Measurements from ENCODE around the gene GARIN6.
"Not testable (repeated sequence)": the region's sequence is repeated elsewhere in the genome, so short reads cannot be mapped to it uniquely, and the experiment has no call there.

Gene GARIN6

DNA sequence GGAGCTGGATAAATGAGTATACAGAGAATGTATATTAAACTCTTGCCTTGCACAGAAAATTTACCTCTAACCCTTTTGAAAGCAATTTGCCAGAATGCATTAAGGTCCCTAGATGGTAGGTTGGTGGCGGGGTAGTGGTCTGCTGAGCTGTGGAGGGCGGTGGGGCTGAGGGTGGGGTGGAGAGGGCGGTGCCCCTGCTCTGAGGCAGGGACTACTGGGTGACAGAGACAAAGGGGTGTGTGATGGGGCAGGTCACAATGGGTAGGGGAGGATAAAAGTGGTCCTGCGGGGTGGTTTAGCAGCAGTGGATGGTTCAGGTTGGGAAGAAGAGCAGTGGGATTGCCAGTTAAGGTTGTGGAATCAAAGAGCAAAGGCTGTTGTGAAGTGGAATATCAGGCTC lies at the start of gene GARIN6:
GARIN6 (plus strand) TSS at position 301 of the 400 bp plus-strand sequence. CDS start 422 bp downstream, outside the sequence.
- no peak for DNase-seq (ENCODE audit: low spot score)

DNA sequence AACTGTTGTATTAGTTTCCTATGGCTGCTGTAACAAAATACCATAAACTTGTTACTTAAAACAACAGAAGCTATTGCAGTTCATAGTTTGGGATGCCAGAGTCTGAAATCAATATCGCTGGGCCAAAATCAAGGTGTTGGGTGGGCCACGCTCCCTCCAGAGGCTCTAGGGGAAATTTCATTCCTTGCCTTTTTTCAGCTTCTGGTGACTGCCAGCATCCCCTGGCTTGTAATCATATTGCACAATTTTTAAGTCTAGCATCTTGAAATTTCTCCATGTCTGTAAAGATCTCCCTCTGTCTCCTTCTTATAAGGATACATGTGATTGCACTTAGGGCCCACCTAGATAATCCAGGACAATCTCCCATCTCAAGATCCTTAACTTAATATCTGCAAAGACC lies 48.8 kb upstream of the GARIN6 start:
- no peak for DNase-seq (ENCODE audit: low spot score)

DNA sequence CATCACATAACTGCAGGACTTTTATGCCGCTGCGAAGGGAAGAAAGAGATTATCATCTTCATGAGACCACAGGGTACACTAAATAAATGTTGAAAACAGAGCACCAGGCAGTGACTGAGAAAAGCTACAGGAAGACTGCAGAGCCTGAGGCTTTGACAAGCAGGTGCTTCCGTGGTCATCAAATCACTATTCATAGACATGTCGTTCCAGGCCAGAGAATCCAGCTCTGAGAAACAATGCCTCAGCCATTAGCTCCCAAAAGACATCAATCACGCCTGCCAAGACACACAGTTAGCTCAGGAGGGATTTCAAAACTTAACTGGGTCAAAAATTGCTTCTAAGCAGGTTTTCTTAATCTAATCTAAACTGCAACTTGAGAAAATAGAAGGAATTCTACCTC lies 47.2 kb upstream of the GARIN6 start:
- DNase-seq (ENCODE audit: low spot score): no peak

DNA sequence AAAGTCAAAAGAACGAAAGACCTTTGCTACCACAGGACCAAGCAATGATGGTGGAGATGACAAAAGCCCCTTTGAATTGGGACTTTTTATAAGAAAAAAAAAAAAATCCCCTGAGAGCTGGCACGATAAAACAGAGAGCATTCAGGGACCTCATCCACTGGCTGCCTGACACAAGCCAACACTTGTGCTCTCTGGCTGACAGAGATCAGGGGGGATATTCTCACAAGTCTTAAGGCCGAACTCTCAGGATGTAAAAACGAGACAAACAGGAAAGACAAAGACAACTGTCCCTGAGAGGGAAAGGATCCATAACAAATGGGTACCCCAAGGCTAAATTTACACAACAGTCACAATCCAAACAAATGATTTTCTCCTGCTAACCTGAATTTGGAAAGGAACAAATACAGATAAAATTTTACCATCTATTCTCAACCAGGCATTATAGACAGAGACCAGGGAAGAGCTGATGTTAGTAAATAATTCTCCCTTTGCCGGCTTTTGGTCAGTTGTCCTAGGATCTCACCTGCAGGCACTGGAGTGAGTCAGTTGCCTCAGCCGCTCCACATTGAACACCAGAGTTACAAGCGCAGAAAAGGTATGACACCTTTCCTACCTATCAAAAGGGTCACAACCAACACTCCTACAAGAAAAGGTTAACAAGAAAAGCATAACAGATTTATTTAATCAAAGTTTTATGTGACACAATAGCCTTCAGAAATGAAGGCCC lies 37.9 kb upstream of the GARIN6 start:
- DNase-seq (ENCODE audit: low spot score): no peak

DNA sequence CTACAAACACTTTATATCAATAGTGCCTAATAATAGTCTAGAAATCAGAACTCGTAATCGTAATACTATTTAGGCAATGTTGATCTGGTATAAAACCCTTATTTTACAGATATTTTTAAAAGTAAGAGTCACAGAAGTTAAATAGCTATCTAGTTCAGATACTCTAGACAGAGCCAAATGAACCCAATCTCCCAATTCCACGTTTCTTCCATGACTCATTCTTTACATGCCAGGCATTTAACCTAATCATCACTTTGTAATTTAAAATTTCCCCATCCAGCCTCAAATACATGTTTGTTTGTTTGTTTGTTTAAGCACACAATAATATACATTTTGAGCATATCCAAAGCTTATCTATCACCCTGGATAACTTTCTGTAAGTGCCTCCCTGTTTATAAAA lies 36.4 kb upstream of the GARIN6 start:
- DNase-seq (ENCODE audit: low spot score): no peak

DNA sequence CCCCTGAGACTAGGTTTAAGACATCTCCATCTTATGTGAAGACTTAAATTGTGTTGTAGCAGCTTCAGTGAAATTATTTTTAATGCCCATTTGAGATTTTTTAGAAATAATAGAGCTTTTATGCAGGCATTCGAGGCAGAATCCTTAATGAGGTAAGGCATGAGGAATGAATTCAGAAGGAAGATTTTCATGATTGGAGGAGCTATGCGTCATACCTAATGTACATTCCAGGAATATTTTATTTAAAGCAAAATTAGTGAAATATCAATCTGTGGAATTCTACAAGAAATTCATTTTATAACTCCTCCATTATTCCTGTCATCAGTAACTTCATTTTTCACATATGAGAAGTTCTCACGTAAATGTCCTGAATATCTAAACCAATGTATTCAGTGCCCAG lies 36.0 kb upstream of the GARIN6 start:
- no peak for DNase-seq (ENCODE audit: low spot score)

DNA sequence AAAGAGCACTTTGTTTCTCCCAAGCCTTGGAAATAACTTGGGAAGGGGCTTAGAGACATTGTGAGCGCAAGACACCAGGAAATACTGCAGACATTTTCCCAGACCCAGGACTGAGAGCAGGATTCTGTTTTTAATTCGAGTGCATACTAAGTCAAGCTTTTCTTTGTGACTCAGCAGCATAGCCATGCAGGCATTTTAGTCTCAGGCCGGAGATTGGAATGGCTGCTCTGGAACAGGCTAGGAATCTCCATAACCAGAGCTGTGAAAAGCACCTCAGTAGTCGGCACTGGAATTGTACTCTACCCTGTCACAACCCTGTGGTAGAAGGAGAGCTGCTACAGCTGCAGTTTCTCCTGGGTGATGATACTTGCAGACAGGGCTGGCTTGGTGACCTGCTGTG lies 28.9 kb upstream of the GARIN6 start:
- DNase-seq (ENCODE audit: low spot score): no peak

DNA sequence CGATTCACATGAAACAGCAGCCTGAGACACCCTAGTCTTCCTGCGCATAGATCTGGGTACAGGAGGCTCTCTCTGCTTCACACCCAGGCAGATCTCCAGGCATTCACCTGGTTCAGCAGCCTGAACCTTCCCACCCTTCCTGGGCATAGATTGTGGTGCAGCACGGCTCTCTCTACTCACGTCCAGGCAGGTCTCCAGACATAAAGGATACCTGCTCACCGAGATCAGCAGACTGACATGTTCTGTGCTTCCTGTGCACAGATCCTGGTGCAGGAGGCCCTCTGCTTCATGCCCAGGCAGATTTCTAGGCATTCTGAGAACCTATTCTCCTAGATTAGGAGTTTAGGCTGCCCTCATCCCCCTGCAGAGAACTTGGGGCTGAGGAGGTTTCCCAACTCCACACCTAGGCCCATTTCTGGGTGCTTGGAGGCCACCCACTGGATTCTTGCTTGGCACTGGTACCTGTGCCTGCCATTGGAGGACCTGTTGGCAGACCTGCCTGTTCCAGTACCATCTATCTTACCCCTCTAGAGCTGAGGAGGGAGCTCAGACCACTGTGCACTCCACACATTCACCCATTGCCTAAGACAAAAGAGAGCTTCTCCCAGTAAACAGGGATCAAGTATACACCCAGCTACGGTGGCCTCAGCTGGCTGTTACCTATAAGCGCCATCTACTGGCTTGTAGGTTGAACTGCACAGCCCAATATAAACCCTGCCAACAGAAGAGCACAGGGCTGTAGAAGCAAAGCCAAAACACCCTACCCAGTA lies 28.0 kb upstream of the GARIN6 start:
- no peak for DNase-seq (ENCODE audit: low spot score)

DNA sequence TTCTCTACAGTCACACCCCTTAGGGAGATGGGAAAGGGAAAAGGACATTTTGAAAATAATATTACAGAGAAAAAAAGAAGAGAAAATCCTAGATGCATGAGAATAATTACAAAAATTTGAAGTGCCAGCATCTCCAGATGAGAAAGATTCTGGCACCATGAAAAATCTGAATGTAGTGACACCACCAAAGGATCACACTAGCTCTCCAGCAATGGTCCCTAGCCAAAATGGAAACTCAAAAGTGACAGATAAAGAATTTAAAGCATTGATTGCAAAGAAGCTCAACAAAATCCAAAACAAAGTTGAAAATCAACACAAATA lies 27.4 kb upstream of the GARIN6 start:
- DNase-seq (ENCODE audit: low spot score): no peak

DNA sequence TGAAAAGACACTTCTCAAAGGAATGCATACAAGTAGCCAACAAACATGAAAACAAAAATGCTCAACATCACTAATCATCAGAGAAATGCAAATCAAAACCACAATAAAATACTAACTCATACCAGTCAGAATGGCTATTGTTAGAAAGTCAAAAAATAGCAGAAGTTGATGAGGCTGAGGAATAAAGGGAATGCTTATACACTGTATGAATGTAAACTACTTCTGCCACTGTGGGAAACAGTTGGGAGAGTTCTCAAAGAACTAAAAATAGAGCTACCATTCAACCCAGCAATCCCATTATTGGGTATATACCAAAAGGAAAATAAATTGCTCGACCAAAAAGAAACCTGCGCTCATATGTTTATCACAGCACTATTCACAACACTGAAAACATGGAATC lies 23.0 kb upstream of the GARIN6 start:
- DNase-seq (ENCODE audit: low spot score): not testable (repeated sequence)

DNA sequence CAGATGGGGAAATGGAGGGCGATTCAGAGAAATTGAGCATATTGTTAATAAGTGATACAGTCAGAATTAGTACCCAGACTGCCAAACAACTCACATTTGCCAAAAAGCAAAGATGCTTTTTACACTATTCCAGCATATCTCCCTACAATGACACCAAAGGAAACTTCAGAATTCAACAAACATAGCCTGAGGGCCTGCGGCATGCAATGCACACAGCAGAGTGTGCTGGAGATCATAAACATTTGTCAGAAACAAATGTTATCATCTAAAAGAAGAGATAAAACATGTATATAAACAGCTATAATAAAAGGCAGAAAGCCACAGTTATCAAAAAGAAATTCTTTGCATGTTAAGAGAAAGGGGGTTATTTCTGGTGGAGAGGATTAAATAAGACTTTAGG lies 20.1 kb upstream of the GARIN6 start:
- no peak for DNase-seq (ENCODE audit: low spot score)

DNA sequence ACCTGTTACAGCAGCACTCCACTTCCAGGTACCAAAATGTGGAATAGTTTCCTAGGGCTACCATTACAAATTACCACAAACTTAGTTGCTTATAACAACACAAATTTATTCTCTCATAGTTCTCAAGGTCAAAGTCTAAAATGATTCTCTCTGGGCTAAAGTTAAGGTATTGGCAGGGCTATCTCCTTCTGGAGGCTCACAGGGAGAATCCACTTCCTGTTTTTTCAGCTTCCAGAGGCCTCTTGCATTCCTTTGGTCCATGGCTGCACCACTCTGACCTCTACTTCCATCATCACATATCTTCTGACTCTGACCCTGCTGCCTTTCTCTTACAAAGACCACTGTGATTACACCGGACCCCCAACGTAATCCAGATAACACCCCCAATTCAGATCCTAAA lies 2.9 kb upstream of the GARIN6 start:
- DNase-seq (ENCODE audit: low spot score): no peak

DNA sequence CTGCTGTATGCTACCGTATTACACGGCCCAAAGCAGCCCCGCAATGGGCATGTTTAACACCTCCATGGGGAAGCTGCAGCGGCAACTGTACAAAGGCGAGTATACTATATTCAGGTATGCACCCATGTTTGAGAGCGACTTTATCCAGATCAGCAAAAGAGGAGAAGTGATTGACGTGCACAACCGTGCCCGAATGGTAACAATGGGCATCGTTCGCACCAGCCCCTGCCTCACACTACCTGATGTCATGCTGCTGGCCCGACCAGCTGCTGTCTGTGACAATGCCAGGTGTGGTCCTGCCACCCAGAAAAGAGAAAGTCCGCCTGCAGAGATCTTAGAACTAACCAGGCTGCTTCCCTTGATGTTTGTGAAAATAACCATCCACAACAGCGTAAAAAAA lies 630 bp downstream of the GARIN6 start:
- no peak for DNase-seq (ENCODE audit: low spot score)

DNA sequence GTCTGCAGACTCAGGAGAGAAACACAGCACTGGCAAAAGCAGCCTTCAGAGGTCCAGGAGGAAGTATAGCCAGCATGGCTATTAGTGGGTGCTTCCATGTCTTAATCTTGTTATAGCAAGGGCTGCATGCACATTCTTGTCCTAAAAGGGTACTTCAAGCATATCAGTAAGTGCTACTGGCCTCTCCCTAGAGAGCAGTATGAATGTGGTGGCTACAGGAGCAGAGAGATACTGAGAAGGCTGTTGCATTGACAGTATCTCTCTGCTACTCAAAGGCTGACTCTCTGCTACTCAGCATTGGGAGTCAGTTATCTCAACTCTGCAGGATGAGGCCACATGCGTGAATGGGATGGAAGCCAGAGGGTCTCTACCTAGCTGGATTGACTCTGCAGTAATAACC lies 2.0 kb downstream of the GARIN6 start:
- DNase-seq (ENCODE audit: low spot score): no peak

DNA sequence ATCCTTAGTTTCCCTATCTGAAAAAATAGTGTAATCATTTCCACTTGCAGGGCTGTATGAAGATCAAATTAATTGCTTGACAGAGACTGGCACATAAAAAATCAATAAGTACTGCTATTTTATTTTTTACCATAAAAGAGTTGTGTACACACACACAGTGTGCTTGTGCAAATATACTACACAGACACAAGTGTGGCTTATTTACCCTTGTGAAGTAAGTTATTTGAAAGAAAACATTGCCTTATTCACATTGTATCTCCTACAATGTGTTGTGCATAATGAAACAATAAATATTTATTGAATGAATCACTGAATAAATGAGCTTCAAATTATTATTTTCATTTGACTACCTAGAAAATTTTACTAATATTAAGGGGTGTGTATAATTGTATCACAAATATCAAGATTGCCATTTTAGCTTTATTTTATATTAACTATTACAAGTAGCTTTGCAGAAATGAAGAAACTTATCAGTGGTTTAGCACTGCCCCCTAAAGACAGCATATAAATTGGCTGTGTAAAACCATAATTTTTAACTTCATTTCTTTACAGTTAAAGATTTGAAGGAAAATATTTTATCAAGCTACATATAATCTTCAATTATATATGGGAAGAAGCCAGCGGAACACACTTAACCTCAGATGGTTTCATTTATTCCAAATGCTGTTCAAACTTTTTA lies 11.3 kb downstream of the GARIN6 start:
- no peak for DNase-seq (ENCODE audit: low spot score)

DNA sequence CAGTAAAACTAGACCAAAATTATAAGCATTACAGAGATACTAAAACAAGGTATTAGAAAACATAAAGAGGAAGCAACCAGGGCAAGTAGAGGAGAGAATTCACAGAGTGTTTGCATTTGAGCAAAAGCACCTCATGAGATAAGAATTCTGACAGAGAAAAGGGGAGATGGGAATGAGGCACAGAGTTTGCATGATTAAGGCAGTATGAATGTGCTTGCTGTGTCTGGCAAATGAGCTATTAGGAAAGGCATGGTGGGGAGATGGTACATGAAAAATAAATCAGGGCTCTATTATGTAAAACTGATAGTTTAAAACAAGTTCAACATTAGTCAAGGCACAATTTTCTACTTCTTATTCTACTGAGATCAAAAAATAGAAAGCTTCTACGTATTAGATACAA lies 23.1 kb downstream of the GARIN6 start:
- DNase-seq (ENCODE audit: low spot score): no peak

DNA sequence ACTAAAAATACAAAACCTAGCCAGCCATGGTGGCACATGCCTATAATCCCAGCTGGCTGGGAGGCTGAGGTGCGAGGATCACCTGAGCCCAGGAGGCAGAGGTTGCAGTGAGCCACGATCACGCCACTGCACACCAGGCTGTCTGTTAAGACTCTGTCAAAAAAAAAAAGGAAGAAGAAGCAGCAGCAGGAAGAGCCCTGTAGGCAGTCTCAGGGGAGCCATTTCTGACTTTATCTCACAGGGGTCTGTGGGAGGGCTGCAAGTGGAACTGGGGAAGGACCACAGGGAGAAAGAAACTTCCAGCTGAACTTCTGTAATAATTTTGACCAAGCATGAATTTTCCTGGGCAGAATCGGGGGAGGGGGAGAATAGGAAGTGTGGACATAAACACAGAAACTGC lies 32.7 kb downstream of the GARIN6 start:
- no peak for DNase-seq (ENCODE audit: low spot score)

DNA sequence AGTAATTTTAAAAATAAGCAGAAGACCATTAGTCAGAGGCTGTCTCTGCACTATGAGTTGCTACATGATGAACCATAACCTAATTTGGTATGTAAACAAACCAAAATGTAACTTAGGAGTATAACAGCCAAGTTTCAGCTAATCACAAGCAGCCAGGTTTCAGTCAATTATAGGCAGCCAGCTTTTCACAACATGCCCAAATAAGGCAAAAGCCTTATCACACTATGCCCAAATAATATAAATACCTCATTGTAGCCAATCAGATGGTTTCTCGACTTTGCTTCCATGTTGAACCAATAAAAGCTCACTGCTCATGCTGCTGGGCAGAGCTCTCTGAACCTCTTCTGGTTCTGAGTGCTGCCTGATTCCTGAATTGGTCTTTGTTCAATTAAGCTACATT lies 38.6 kb downstream of the GARIN6 start:
- no peak for DNase-seq (ENCODE audit: low spot score)

DNA sequence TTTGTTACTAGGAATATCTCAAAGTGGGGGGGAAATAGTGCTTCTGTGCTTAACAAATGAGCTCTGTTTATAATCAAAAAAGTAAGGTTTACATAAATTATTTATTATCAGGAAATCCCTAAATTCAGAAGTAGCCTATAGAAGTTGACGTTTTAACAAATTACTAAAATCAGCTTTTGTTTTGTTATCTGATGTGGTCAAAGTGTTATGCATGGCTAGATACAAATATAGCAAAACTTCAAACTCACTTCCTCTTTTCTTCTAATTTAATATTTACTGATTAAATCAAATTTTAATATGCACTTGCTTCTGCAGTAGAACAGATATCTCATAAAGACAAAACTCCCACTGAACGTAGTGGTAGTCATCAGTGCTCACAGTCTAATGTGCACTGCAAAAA lies 47.5 kb downstream of the GARIN6 start:
- DNase-seq (ENCODE audit: low spot score): no peak

All from Ammon's horn (tissue), 1 donor.